WTC11 (cell line): Measurements from ENCODE around the gene TMEM108. TPM values are rescaled to one million over a fixed set of nuclear protein-coding genes. Genes with fewer than 3 reads are reported as not detected.

Source experiments
- AR ChIP-seq: fragments of 250-450 bp; sonication (Bioruptor Pico); IDR thresholded peaks from 2 replicates; pipeline ENCODE4 v1.9.0; 2021; ENCODE audit warnings: mild to moderate bottlenecking
- ATF1 ChIP-seq: sonication (generic); formaldehyde crosslinking; IDR thresholded peaks from 2 replicates; pipeline ENCODE4 v1.8.1; 2023; ENCODE audit warnings: mild to moderate bottlenecking, moderate library complexity, missing genetic modification reagents
- ATF2 ChIP-seq: sonication (generic); formaldehyde crosslinking; IDR thresholded peaks from 2 replicates; pipeline ENCODE4 v1.8.1; 2022; ENCODE audit warnings: low read depth, missing genetic modification reagents, borderline replicate concordance
- ATF3 ChIP-seq: sonication (generic); formaldehyde crosslinking; conservative IDR thresholded peaks from 2 replicates; pipeline ENCODE4 v1.8.1; 2022; ENCODE audit warnings: mild to moderate bottlenecking, missing genetic modification reagents
- ATF6 ChIP-seq: sonication (generic); formaldehyde crosslinking; IDR thresholded peaks from 2 replicates; pipeline ENCODE4 v1.8.1; 2023; ENCODE audit warnings: mild to moderate bottlenecking, missing genetic modification reagents
- E2F4 ChIP-seq: sonication (generic); formaldehyde crosslinking; IDR thresholded peaks from 2 replicates; pipeline ENCODE4 v1.8.1; 2022; ENCODE audit warnings: low read depth, mild to moderate bottlenecking, moderate library complexity, missing genetic modification reagents, borderline replicate concordance
- E2F5 ChIP-seq: sonication (generic); formaldehyde crosslinking; IDR thresholded peaks from 2 replicates; pipeline ENCODE4 v1.8.1; 2022; ENCODE audit warnings: mild to moderate bottlenecking, moderate library complexity, missing genetic modification reagents
- FOXK1 ChIP-seq: sonication (generic); formaldehyde crosslinking; IDR thresholded peaks from 2 replicates; pipeline ENCODE4 v1.8.0; 2022; ENCODE audit warnings: mild to moderate bottlenecking, moderate library complexity, missing genetic modification reagents
- FOXP4 ChIP-seq: sonication (generic); formaldehyde crosslinking; IDR thresholded peaks from 2 replicates; pipeline ENCODE4 v1.8.0; 2022; ENCODE audit warnings: mild to moderate bottlenecking, missing genetic modification reagents
- GTF2I ChIP-seq: fragments of 250-450 bp; sonication (Bioruptor Pico); conservative IDR thresholded peaks from 2 replicates; pipeline ENCODE4 v1.4.0; 2021; ENCODE audit warnings: mild to moderate bottlenecking
- IRF1 ChIP-seq: sonication (generic); formaldehyde crosslinking; IDR thresholded peaks from 2 replicates; pipeline ENCODE4 v1.8.0; 2023; ENCODE audit warnings: missing genetic modification reagents
- JUN ChIP-seq: sonication (generic); formaldehyde crosslinking; IDR thresholded peaks from 2 replicates; pipeline ENCODE4 v1.8.0; 2023; ENCODE audit warnings: mild to moderate bottlenecking, missing genetic modification reagents
- MAX ChIP-seq: sonication (generic); formaldehyde crosslinking; IDR thresholded peaks from 2 replicates; pipeline ENCODE4 v1.8.0; 2022; ENCODE audit warnings: mild to moderate bottlenecking, missing genetic modification reagents
- MLX ChIP-seq: sonication (generic); formaldehyde crosslinking; IDR thresholded peaks from 2 replicates; pipeline ENCODE4 v1.8.1; 2023; ENCODE audit warnings: mild to moderate bottlenecking, missing genetic modification reagents, moderate library complexity
- NFE2L1 ChIP-seq: sonication (generic); formaldehyde crosslinking; IDR thresholded peaks from 2 replicates; pipeline ENCODE4 v1.8.1; 2023; ENCODE audit warnings: missing genetic modification reagents
- OVOL2 ChIP-seq: fragments of 250-450 bp; sonication (Bioruptor Pico); IDR thresholded peaks from 2 replicates; pipeline ENCODE4 v1.9.0; 2021; ENCODE audit warnings: mild to moderate bottlenecking, borderline replicate concordance
- PRRX2 ChIP-seq: fragments of 250-450 bp; sonication (Bioruptor Pico); IDR thresholded peaks from 2 replicates; pipeline ENCODE4 v1.8.0; 2021; ENCODE audit warnings: mild to moderate bottlenecking
- RELA ChIP-seq: sonication (generic); formaldehyde crosslinking; IDR thresholded peaks from 2 replicates; pipeline ENCODE4 v1.8.1; 2022; ENCODE audit warnings: missing genetic modification reagents, mild to moderate bottlenecking, borderline replicate concordance
- ZBTB43 ChIP-seq: sonication (generic); formaldehyde crosslinking; IDR thresholded peaks from 2 replicates; pipeline ENCODE4 v1.8.1; 2023; ENCODE audit warnings: mild to moderate bottlenecking, missing genetic modification reagents
- ZNF281 ChIP-seq: sonication (generic); formaldehyde crosslinking; IDR thresholded peaks from 2 replicates; pipeline ENCODE4 v1.8.0; 2023; ENCODE audit warnings: mild to moderate bottlenecking, missing genetic modification reagents
- total RNA-seq: library from RNA; stranded (reverse); gene quantifications from 3 replicates; pipeline ENCODE4 v1.2.3, GENCODE V29; 2021

Gene TMEM108
- total RNA-seq, 1 experiment from 2014 or later: 14.7 TPM

- TF ChIP-seq E2F5 (CRISPR knock-in tag): peak; percentile 86; the same call in 1 of the 2 replicates
- no peak for TF ChIP-seq RELA (CRISPR knock-in tag)
- no peak for TF ChIP-seq GTF2I (CRISPR knock-in tag)
- no peak for TF ChIP-seq ATF2 (CRISPR knock-in tag)
- TF ChIP-seq FOXK1 (CRISPR knock-in tag): peak; percentile 62; the same call in 1 of the 2 replicates
- no peak for TF ChIP-seq OVOL2 (CRISPR knock-in tag)
- peak; percentile 97 for TF ChIP-seq MAX (CRISPR knock-in tag)
- peak; percentile 68; the same call in 1 of the 2 replicates for TF ChIP-seq ZBTB43 (CRISPR knock-in tag)
- 0 out of 2 replicates have a peak, but pooled peaks have one; percentile 53 for TF ChIP-seq JUN (CRISPR knock-in tag)
- TF ChIP-seq MLX: no peak
- no peak for TF ChIP-seq PRRX2 (CRISPR knock-in tag)
- peak; percentile 78 for TF ChIP-seq ATF1 (CRISPR knock-in tag)
- no peak; the same call in 1 of the 2 replicates for TF ChIP-seq FOXP4
- no peak for TF ChIP-seq ATF3 (CRISPR knock-in tag)
- no peak for TF ChIP-seq ZNF281
- peak; percentile 25; the same call in 1 of the 2 replicates for TF ChIP-seq E2F4
- TF ChIP-seq IRF1 (CRISPR knock-in tag): peak; percentile 77; the same call in 1 of the 2 replicates
- TF ChIP-seq ATF6 (CRISPR knock-in tag): no peak
- peak; percentile 85; the same call in 1 of the 2 replicates for TF ChIP-seq NFE2L1 (CRISPR knock-in tag)
- no peak for TF ChIP-seq AR
Observed at GRCh38 chr3:133038089-133038730, at the start of gene TMEM108 (continued).
